Ishikawa (cell line): ENCODE measurements around the gene PRKCD.

Experiments
- CEBPB ChIP-seq: IDR thresholded peaks from 2 replicates; pipeline ENCODE4 v1.6.1; 2012
- CREB1 ChIP-seq: IDR thresholded peaks from 2 replicates; pipeline ENCODE4 v1.6.1; 2012; ENCODE audit warnings: low read depth
- EGR1 ChIP-seq: IDR thresholded peaks from 2 replicates; pipeline ENCODE4 v1.6.1; 2012
- EP300 ChIP-seq: IDR thresholded peaks from 2 replicates; pipeline ENCODE4 v1.6.1; 2012; ENCODE audit warnings: borderline replicate concordance
- FOXM1 ChIP-seq: IDR thresholded peaks from 2 replicates; pipeline ENCODE4 v1.6.1; 2012; ENCODE audit warnings: low read depth, borderline replicate concordance
- NFIC ChIP-seq: IDR thresholded peaks from 2 replicates; pipeline ENCODE4 v1.6.1; 2012
- RAD21 ChIP-seq: IDR thresholded peaks from 2 replicates; pipeline ENCODE4 v1.6.1; 2012; ENCODE audit warnings: low read depth
- REST ChIP-seq: IDR thresholded peaks from 2 replicates; pipeline ENCODE4 v1.6.1; 2012; ENCODE audit warnings: low read depth, mild to moderate bottlenecking
- TAF1 ChIP-seq: IDR thresholded peaks from 2 replicates; pipeline ENCODE4 v1.6.1; 2012; ENCODE audit warnings: low read depth, mild to moderate bottlenecking
- TCF12 ChIP-seq: IDR thresholded peaks from 2 replicates; pipeline ENCODE4 v1.6.1; 2012; ENCODE audit warnings: low read depth
- TEAD4 ChIP-seq: IDR thresholded peaks from 2 replicates; pipeline ENCODE4 v1.6.1; 2012
- USF1 ChIP-seq: IDR thresholded peaks from 2 replicates; pipeline ENCODE4 v1.6.1; 2012
- YY1 ChIP-seq: IDR thresholded peaks from 2 replicates; pipeline ENCODE4 v1.6.1; 2012; ENCODE audit warnings: low read depth
- ZBTB7A ChIP-seq: IDR thresholded peaks from 2 replicates; pipeline ENCODE4 v1.6.1; 2012; ENCODE audit warnings: low read depth
- TF ChIP-seq, protein P1 (sequence below): IDR thresholded peaks from 2 replicates; pipeline ENCODE4 v1.6.1; 2012

The PRKCD gene

GRCh38 chr3:53217175-53217574 is 56.2 kb downstream of the PRKCD start:
- TF ChIP-seq NFIC (no peak), TEAD4 (no peak), EGR1 (no peak), YY1 (no peak), CREB1 (no peak), RAD21 (no peak), REST (no peak), CEBPB (no peak), TCF12 (no peak), ZBTB7A (no peak)

- no peak for TF ChIP-seq EGR1
- no peak for TF ChIP-seq FOXM1
- no peak for TF ChIP-seq NFIC
Observed at GRCh38 chr3:53218131-53218530, 57.1 kb downstream of the PRKCD start.

DNA sequence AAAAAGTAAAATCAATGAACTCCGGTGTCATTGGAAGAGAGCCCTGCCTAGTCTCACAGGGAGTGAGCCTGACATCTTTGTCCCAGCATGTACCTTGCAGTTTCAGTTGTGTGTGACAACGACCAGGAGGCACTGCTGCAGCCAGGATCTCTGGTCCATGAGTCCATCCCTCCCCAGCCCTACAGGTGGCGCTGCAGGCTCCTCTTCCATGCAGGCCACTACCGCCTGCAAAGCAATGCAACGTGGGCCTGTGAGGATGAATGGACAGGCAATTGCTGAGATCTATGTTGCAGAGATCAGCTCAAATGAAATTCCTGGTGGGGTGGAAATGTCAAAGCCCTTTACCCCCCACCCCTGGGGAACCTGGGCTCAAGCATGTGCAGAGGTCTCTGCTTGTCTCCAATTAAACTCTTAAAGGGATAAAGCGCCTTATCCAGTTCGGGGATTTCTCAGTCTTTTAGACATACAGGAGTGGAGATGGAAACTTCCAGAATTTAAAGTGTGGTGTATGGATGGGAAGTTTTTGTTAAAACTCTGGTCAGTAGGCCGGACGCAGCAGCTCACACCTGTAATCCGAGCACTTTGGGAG is 59.0 kb downstream of the PRKCD start:
- TF ChIP-seq REST (no peak), TAF1 (no peak), FOXM1 (no peak), TEAD4 (no peak), TCF12 (peak; percentile 30; the same call in 1 of the 2 replicates), RAD21 (peak; percentile 89)
- TF ChIP-seq, protein P1, sequence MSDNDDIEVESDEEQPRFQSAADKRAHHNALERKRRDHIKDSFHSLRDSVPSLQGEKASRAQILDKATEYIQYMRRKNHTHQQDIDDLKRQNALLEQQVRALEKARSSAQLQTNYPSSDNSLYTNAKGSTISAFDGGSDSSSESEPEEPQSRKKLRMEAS, result peak; percentile 61

DNA sequence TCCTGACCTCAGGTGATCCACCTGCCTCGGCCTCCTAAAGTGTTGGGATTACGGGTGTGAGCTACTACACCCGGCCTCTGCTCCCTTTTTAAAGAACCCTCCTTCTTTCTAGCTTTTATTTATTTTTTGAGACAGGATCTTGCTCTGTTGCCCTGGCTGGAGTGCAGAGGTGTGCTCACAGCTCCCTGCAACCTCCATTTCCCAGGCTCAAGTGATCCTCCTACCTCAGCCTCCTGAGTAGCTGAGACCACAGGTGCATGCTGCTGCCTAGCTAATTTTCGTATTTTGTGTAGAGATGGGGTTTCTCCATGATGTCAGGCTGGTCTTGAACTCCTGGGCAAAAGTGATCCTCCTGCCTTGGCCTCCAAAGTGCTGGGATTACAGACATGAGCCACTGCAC is 60.3 kb downstream of the PRKCD start:
- no peak for TF ChIP-seq ZBTB7A

DNA sequence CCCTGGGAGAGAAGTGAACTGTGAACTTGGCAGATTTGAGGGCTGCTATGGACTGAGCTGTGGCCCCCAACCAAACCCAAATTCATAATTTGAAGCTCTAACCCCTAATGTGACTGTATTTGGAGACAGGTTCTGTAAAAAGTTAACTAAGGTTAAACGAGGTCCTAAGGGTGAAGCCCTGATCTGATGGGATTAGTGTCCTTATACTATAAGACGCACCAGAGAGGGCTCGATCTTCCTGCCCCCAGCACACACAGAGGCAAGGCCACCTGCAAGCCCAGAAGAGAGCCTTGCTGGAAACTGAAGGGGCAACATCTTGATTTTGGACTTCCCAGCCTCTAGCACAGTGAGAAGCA is 60.8 kb downstream of the PRKCD start:
- no peak for TF ChIP-seq USF1
- no peak for TF ChIP-seq RAD21
- no peak for TF ChIP-seq TEAD4
- TF ChIP-seq CREB1, result no peak
- TF ChIP-seq YY1, result no peak
- TF ChIP-seq TCF12, result no peak
- no peak for TF ChIP-seq CEBPB
- no peak for TF ChIP-seq FOXM1
- no peak for TF ChIP-seq NFIC
- no peak for TF ChIP-seq TAF1
- no peak for TF ChIP-seq REST
- TF ChIP-seq EP300, result no peak
- TF ChIP-seq, protein P1, result no peak
- TF ChIP-seq EGR1, result no peak
- no peak for TF ChIP-seq ZBTB7A
